Caki2 (cell line): ENCODE results near the gene OS9. TPM values are rescaled to one million over a fixed set of nuclear protein-coding genes. Genes with fewer than 3 reads are reported as not detected.

Experiments
- DNase-seq: peaks from one replicate; pipeline ENCODE4 v3.0.0-alpha.2; 2015; ENCODE audit warnings: low read depth
- in situ Hi-C: cut with HindIII; loops from 2 replicates; pipeline ENCODE4 v1.10.0; 2016; ENCODE audit warnings: low sequenced_read_pairs, low pct_unique_long_range_greater_than_20kb, mixed read lengths
- total RNA-seq: library from RNA; depleted of rRNA; stranded (reverse); fragments of >200 nt; shearing (Covaris generic); gene quantifications from 2 replicates; pipeline ENCODE4 v1.2.3, GENCODE V29; 2014; ENCODE audit warnings: low replicate concordance; rRNA removed

OS9 gene
- total RNA-seq, 1 experiment from 2014 or later = 187 TPM

DNA sequence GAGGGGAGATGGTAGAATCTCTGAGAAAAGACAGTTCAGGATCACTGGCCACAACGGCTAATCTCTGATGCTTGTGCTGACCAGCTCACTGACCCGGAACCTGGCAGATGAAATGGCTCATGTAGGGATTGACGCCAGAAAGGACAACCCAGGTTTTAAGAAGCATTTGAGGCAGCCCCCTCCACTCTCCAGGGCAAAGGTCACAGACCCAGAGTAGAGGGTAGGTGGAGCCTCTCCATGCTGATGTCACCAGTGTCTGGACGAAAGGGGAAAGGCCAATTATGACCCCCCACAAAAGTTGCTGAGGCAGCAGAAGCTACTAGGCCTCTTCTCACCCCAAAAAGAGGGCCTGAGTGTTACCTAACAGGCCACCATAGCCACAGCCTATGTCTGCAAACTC is 76.8 kb downstream of the OS9 start:
- DNase-seq = no peak
- in situ Hi-C loops = no loop called here

Other genes with a start within 250 kb of the OS9 start
- gene INHBE, start 238.8 kb upstream of the OS9 start, total RNA-seq = not detected in 2 replicates
- gene GLI1, start 234.3 kb upstream of the OS9 start, total RNA-seq = 0.57 and 1.8 TPM in 2 replicates
- not detected in 2 replicates for gene ARHGAP9, start 214.3 kb upstream of the OS9 start, total RNA-seq
- 285 and 315 TPM in 2 replicates for gene MARS1, start 206.1 kb upstream of the OS9 start, total RNA-seq
- 19.6 and 64.7 TPM in 2 replicates for gene DDIT3, start 173.6 kb upstream of the OS9 start, total RNA-seq
- 4.3 and 8.3 TPM in 2 replicates for gene MBD6, start 171.3 kb upstream of the OS9 start, total RNA-seq
- 358 and 362 TPM in 2 replicates for gene DCTN2, start 146.9 kb upstream of the OS9 start, total RNA-seq
- gene KIF5A, start 144.1 kb upstream of the OS9 start, total RNA-seq = not detected in 2 replicates
- 33.7 and 39.2 TPM in 2 replicates for gene PIP4K2C, start 102.9 kb upstream of the OS9 start, total RNA-seq
- 9.6 and 14.4 TPM in 2 replicates for gene DTX3, start 89.3 kb upstream of the OS9 start, total RNA-seq
- 43.3 and 58.6 TPM in 2 replicates for gene ARHGEF25, start 82.7 kb upstream of the OS9 start, total RNA-seq
- 64.3 and 66.6 TPM in 2 replicates for gene B4GALNT1, start 60.9 kb upstream of the OS9 start, total RNA-seq
- 0.46 and 1.1 TPM in 2 replicates for gene AGAP2, start 44.6 kb downstream of the OS9 start, total RNA-seq
- 103 and 136 TPM in 2 replicates for gene TSPAN31, start 50.9 kb downstream of the OS9 start, total RNA-seq
- 463 and 654 TPM in 2 replicates for gene CDK4, start 58.2 kb downstream of the OS9 start, total RNA-seq
- gene MARCHF9, start 61.0 kb downstream of the OS9 start, total RNA-seq = 8.0 and 16.6 TPM in 2 replicates
- gene CYP27B1, start 72.9 kb downstream of the OS9 start, total RNA-seq = 0.07 and 0.46 TPM in 2 replicates
- 30.4 and 118 TPM in 2 replicates for gene METTL1, start 78.0 kb downstream of the OS9 start, total RNA-seq
- gene EEF1AKMT3, start 78.5 kb downstream of the OS9 start, total RNA-seq = 10.5 and 12.6 TPM in 2 replicates
- 25.5 and 49.0 TPM in 2 replicates for gene TSFM, start 88.7 kb downstream of the OS9 start, total RNA-seq
- gene AVIL, start 124.6 kb downstream of the OS9 start, total RNA-seq = not detected in 2 replicates
- gene CTDSP2, start 152.6 kb downstream of the OS9 start, total RNA-seq = 47.5 and 73.7 TPM in 2 replicates
- 15.3 and 27.9 TPM in 2 replicates for gene ATP23, start 247.4 kb downstream of the OS9 start, total RNA-seq